Measurements from ENCODE around the gene SEMA3F.

GRCh38 chr3:50174947-50175524, 19.9 kb downstream of the SEMA3F start:
- TF ChIP-seq CTCF (IDR thresholded peaks at IDR 0.05; ENCODE audit: low read depth, low read length, poor library complexity, severe bottlenecking) = no peak
- no peak for TF ChIP-seq EZH2phosphoT487 (IDR thresholded peaks at IDR 0.05; ENCODE audit: borderline replicate concordance, low read length)
